ENCODE data around the gene MTUS2.

Gene MTUS2

DNA sequence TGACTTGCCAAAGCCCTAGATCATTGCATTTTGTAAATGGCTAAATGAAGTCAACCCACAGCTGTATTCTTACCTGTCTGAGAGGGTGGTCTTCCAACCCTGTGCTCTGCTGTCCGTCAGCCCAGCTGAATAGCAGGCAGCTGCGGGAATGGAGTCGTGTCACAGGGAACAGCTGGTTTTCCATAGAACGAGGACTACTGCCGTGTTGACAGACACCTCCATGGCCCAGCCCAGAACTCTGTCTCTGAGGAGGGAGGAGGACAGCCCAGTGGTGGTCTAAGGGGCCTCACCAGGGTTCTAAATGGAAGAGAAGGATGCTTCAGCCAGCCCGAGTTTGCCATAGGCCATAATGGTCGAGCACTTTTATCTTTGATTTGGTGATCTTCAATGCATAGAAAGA is 664.7 kb downstream of the MTUS2 start:
- no peak for DNase-seq (ENCODE audit: low spot score)

DNA sequence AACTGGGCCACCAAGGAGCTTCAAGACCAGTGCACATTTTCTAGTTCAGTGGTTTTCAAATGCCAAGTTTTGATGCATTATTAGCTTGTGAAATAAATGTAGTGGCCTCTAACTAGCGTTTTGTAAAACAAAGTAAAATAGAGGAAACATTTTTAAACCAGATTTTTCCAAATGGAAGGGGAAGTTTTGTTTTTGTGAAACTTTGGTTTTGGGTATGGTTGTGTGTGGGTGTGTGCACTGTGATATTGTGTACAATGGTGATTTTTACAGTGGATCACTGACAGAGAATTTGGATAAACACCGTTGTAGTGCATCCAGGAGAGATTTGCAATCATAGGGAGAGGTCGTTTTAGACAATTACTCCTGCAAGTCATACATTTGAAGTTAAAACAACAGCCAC is 666.4 kb downstream of the MTUS2 start:
- DNase-seq (ENCODE audit: low spot score): no peak

DNA sequence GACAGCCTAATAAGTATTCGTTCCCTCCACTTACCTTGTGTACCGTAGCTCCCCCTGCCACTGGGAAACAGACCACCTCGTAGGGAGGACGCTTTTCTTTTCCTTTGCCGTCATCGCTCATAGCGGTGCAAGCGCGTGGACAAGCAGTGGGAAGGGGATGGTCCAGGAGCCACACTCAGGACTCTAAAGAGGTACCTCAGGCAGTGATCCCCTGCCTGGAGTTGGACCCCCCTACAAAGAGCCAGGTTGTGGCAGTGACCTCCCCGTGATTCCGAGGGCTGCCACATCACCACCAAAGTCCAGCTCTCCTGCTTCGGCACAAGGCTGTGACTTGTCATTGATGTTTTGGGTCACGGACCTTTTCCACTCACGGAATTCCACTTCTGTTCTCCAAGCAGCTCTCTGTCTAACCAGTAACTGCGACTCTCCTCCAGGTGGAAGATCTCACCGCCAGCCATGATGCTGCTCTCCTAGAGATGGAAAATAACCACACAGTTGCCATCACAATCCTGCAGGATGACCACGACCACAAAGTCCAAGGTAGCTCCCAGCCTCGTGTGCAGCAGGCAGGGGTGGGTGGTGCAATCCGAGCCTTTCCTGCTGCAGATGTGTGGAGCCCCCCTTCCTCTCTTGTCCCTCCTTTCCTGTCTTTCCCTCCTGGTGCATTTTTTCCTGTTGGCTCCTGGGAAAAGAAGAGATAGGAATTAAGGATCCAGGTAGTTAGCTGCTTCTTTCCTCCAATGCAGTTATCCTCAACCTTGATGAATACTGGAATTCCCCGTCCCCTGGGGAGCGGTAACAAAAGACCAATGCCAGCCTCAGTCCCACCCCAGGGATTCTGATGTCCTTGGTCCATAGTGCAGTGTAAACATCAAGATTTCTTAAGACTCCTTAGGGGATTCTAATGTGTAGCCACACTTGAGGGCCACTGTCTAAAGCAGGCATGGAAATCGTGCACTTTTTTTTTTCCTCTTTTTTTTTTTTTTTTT is 667.6 kb downstream of the MTUS2 start:
- no peak for DNase-seq (ENCODE audit: low spot score)

DNA sequence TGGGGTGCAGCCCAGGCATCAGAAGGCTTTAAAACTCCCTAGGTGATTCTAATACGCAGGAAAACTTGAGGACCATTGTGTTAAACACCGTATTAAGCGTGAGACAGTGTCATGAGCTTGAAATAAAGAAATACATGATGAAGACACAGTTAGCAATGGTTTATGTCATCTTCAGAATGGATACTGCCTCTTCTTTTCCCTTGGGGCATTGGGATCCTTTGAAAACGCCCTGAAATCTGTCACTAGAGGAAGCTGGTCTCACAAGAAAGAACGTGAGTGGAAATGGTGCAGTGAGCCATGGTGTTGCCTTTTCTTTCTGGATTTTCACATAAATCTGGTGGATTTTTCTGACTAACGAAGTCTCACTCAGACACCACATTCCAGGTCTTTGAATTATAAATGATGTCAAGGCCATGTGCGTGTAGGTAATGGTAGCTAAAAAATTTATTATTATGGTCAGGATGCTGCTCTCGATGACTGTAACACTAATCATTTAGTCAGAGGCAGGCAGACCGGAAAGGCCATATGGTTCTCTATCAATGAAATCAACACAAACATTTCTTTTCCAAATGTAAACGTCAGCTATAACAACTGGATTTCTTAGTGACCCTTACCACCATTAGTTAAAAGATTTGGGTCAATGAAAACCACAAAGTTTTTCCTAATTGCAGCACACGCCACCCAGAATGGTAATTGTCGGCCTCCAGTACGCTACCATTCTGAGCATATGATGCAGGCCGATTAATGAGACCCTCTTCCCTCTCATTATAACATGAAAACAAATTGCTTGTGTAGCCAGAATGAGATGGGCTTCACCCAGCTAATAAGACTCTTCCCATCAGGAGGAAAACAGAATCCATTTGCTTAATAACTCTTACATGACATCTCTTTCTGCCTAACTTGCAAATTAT is 669.8 kb downstream of the MTUS2 start:
- no peak for DNase-seq (ENCODE audit: low spot score)

DNA sequence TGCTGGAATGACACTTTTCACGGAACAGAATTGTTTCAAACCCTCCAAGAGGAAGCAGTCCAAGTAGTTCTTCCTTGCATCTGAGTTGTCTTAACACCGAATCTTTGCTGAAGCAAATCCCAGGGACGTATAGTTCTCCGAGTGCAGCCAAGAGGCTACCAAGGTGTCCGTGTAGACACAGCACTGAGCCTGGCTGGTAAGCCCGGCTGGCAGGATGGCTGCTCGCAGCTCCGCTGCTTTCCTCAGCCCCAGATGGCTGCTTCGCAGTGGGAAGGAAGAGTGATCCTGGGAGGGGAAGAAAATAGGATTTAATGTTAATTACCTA is 670.4 kb downstream of the MTUS2 start:
- no peak for DNase-seq (ENCODE audit: low spot score)

DNA sequence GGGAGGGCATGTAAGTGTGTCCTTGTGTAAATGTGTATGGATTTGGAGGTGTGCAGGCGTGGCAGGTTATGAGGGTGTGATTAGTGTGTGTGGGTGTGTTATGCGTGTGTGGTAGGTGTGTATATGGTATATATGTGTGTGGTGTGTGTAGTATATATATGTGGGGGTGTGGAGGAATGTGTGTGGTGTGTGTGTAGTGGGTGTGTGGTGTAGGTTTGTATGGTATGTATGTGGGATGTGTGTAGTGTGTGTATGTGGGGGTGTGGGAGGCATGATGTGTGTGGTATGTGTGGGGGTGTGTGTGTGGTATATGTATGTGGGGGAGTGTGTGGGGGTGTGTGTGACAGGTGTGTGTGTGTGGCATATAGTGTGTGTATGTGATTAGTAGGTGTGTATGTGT is 671.1 kb downstream of the MTUS2 start:
- no peak for DNase-seq (ENCODE audit: low spot score)

DNA sequence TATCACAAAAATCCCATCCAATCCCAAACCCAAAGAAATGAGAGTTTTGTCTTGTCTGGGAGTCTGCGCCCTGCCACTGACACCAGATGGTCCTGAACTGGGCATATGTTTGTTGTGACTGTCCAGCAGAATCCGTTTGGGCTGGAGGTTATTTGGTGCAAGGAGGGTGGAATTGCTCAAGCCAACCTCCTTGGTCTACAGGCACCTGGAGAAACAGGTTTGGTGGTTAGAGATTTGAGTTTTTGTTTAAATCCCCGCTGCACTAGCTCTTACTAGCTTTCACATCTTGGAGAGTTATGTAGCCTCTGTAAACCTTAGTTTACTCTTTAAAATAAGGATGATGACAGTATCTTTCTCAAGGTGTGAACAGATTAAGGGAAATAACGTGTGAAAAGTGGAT is 673.7 kb downstream of the MTUS2 start:
- DNase-seq (ENCODE audit: low spot score): no peak

DNA sequence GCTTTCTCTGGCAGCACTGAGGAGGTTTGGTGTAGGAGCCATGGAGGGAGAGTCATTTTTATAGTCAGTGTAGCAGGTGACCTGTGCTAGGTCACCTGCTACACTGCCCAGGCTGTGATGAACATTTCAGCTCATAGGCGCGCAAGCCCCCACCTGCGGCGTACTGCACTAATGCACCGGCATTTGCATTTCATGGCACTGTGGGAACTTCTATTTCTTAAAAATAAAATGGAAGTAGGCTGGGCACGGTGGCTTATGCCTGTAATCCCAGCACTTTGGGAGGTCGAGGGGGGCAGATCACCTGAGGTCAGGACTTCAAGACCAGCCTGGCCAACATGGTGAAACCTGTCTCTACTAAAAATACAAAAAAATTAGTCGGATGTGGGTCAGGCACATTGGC is 674.4 kb downstream of the MTUS2 start:
- no peak for DNase-seq (ENCODE audit: low spot score)

DNA sequence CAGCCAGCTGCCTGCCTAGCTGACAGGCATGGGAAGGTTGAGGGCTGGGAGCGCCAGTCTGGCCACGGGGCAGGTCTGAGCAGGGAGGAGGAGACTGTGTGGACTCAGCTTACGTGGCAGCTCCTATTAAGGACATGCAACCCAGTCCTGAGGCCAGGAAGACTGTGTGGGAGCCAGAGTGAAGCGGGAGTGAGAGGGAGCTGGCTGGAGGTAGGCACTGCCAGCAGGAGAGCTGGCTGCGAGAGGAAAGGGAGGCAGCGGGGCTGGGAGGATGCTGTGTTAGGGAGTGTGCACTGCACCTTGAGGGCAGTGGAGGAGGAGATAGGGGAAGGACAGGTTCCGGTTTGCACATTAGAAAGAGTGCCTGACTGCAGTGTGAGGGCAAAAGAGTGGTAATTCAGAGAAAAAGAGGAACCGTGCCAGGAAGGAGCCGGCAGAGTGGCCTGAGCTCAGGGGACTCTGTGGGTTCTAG is 676.1 kb downstream of the MTUS2 start:
- peak; percentile 45 for DNase-seq (ENCODE audit: low spot score)

DNA sequence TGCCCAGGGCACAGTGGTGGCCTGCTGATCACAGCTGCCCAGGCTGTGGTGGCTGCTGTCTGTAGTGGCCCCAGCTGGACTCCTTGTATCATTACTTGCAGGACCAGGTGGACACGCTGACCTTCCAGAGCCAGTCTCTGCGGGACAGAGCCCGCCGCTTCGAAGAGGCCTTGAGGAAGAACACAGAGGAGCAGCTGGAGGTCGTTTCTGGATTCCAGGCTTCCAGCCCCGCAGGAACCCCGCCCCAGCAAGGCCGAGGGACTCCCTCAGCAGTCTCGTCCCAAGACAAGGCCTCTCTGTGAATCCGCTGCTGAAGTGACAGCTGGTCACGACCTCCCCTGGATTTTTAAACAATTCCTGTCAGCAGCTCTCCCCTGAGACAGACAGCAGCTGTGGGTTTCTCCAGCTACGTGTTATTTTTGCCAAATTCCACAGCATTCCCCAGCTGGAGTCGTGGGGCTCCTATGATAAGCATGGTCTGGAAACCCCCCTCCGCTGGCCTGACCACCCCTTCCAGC is 677.1 kb downstream of the MTUS2 start:
- DNase-seq (ENCODE audit: low spot score): no peak

DNA sequence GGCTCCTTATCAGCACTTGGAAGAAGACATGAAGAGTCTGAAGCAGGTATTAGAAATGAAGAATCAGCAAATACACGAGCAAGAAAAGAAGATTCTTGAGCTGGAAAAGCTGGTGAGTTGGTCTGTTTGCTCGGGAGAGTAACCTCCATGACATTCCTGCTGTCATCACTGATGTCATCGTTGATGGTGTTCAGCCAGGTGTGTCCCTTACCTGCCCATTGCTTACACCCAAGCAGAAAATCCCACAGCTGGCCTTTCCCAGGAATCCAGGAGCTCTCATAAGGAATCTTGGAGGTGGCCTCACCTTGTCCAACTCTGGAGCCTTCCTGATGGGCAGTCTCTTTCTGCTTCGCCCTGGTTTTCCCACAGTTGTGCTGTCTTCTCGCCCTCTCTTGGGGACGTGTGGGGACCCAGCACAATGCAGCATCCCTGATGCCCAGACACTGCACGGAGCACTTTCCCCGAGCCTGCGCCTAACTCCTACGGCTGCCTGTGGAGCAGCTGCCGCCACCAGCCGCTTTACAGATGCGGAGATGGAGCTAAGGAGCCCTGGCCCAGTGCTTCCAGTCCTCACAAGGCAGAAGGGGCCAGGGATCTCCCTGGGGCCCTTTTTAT is 678.4 kb downstream of the MTUS2 start:
- no peak for DNase-seq (ENCODE audit: low spot score)

DNA sequence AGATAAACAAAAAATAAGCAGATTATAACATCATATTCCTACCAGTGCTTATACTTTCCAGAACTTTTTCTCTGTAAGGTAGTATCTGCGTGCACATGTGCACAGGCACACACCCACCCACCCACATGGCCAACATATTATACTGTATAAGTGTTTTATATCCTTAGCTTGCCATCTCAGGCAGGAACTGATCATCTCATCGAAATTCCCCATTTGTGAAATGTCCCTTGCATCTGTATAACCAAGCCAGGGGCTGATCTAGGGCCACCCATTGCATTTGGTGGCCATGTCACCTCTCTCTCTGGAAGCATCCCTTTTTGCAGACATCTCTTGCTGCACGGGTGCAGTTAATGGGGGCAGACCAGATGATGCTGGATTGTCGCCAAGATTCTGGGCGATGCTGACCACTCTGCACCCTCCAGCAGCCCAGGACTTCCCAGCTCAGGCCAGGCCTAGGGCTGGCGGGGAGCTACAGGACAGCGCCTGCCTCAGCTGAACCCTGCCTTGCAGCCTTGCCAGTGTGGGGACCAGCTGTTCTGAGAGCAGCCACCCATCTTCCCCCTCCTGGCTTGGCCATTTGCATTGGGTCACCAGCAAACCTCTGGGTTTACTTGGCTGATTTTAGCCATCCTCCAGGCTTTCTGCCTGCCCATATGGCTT is 679.5 kb downstream of the MTUS2 start:
- no peak for DNase-seq (ENCODE audit: low spot score)

DNA sequence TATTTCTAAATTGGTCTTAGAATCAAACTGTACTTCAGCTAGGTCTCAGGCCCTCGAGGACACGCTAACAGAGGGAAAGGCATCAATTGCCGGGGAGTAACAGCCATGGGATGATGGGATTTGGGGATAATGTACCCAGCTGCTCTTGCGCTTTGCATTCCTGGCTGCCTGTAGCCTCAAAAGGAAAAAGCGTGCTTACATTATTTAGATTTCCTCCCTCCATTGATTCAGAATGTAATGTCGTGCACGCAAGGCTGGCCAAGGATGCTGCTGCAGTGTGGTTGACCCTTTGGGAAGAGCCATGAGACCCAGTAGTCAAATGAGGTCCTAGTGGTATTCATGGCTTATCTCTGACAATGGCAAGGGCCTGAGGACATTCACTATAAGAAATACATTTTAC is 680.2 kb downstream of the MTUS2 start:
- no peak for DNase-seq (ENCODE audit: low spot score)

DNA sequence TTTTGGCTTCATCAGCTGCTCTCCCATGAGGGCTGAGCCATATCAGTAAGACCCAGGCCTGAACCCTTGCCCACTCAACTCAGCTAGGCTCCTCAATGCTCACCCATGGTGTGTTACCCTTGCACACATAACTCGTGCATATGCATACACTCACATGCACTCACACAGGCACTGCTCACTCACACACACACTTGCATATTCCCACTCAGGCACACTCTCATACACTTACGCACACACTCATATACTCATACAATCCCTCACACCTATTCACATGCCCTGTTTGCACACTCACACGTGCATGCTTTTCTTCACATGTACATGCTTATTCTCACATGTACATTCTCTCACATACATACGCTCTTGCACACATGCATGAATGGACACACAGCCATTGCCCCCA is 681.5 kb downstream of the MTUS2 start:
- DNase-seq (ENCODE audit: low spot score): no peak

DNA sequence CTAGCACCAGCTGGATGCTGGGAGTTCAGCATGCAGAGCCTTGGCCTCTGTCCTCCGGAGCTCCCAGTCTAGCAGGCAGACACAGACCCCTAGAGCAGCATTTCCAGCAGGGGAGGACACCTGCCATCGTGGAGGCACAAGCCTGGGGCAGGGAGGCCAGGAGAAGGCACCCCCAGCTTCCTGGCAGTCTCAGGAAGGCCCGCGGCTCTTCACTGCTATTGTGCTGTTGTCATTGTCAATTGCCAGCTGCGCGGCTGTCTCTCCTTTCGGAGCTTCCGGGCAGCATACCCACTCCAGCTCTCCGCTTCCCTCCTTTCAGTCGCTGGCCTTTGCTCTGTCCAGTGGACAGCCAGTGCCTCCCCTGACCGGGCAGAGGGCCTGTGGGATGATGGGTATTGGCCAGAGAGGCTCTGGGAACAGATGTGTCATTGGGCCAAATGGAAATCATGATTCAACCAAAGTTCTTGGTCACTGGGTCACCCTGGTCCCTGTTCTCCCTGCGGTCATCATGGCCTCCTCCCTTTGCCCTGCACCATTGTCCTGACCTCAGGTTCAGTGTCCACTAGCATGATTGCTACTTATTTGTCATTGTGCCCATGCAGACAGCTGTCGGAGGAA is 682.4 kb downstream of the MTUS2 start:
- DNase-seq (ENCODE audit: low spot score): no peak

DNA sequence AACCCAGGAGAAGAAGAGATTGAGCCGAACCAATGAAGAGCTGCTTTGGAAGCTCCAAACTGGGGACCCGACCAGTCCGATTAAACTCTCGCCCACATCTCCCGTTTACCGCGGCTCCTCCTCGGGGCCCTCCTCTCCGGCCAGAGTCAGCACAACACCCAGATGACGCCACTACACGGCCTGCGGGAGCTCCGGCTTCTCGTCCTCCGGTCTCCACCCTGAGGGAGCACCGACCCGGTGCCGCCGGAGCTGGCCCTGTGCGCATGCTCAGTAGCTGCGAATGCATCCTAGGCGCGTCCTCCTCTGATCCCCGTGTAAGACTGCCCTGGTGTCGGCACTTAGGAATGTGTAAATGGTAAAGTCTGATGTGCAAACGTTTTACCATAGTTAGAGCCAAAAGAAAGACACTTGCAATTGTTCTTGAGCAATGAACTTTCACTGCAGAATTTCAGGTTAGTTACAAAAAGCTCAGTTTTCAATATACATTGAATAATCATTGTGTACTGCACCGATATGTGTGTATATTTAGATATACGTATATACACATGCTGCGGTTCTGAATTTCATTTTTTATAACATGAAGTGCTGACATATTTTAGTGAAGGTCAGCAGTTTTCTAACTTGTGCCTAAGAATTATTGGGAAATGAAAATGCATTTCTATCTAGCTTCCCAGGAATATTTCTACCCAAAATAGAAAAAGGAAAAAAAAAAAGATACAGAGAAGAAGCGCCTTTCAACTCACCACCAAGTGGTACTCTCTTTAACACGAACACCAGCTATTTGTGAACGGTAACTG is 683.1 kb downstream of the MTUS2 start:
- DNase-seq (ENCODE audit: low spot score): no peak

DNA sequence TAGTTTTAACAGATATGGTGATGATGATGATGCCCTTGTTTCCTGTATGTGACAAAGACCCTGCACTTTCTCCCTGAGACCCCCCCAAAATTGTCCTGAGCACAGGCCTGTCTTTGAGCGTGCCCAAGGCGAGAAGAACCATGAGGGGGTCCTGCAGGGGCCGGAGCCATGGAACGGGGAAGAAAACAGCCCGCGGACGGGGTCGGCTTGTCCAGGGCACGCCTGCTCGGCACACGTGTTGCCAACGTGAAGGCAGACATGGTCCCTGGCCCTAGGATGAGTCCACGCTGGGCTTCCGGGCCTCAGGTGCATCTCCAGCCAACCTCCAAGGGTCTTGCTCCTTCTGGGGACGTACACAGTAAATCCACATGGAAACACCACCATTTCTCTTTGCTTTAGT is 684.6 kb downstream of the MTUS2 start:
- no peak for DNase-seq (ENCODE audit: low spot score)

DNA sequence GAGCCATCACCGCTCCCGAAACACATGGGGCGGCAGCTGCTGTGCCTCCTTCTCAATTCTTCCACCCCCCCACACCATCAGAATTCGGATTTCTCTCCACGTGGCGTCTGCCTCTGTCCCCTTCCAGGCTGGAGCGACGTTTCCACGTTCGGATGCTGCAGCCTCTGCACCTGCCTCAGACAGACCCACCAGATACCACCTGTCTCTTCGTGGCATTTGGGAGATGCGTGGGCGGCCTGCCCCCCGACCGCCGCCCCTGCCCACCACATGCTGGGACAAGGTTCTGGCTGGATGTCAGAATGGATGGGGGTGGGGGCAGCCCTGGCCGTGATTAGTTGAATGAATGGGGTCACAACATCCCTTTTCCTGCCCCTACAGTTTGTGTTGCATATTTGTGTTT is 685.4 kb downstream of the MTUS2 start:
- DNase-seq (ENCODE audit: low spot score): no peak

DNA sequence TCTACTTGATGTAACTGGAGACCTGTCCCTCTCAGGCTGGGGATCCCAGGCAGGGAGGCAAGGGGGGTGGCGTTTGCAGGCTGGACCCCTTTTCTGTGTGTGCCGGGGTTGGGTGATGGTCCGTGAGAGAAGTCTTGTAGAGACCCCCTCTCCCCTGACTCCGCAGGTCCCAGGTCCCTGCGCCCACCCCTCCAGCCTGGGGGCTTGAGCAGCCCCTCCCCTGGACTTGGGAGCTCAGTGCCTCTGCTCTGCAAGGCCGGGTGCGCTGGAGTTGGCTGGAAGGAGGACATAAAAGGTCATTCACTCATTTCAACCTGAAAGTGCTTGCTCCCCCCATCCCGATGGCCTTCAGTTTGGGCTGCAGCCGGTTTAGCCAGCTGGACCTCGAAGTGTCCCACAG is 685.8 kb downstream of the MTUS2 start:
- no peak for DNase-seq (ENCODE audit: low spot score)

DNA sequence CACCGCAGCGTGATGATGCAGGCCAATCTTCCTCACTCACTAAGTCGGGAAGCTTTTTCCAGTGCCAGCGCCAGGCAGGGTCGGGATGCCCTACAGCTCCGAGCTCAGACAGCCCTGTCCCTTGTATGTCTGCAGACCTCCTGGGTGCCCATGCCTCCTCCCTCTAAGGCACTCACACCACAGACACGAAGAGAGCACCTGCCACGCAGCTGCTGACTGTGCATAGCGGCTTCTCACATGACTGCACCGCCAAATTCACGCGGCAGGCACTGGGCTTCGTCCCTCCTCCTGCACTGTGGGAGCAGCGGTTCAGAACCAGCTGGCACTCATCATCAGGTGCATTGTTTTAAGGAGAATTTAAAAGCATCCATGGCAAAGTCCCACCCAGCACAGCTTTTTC is 687.2 kb downstream of the MTUS2 start:
- no peak for DNase-seq (ENCODE audit: low spot score)

Measured in Ammon's horn (tissue), 1 donor.